Measurements from ENCODE around the gene EYS.
"Not testable (repeated sequence)": the region's sequence is repeated elsewhere in the genome, so short reads cannot be mapped to it uniquely, and the experiment has no call there.

The EYS gene

GRCh38 chr6:65452333-65452732 lies 254.7 kb downstream of the EYS start:
- no peak for DNase-seq (ENCODE audit: low read depth)

GRCh38 chr6:65450451-65450850 lies 256.6 kb downstream of the EYS start:
- no peak for DNase-seq (ENCODE audit: low read depth)

- no peak for DNase-seq (ENCODE audit: low read depth)
Observed at GRCh38 chr6:65449926-65450325, 257.1 kb downstream of the EYS start.

GRCh38 chr6:65448866-65449265 lies 258.2 kb downstream of the EYS start:
- no peak for DNase-seq (ENCODE audit: low read depth)

GRCh38 chr6:65436281-65436680 lies 270.7 kb downstream of the EYS start:
- no peak for DNase-seq (ENCODE audit: low read depth)

GRCh38 chr6:65416621-65417020 lies 290.4 kb downstream of the EYS start:
- DNase-seq (ENCODE audit: low read depth) = no peak

GRCh38 chr6:65410309-65410708 lies 296.7 kb downstream of the EYS start:
- DNase-seq (ENCODE audit: low read depth) = no peak

- no peak for DNase-seq (ENCODE audit: low read depth)
Observed at GRCh38 chr6:65402564-65402963, 304.5 kb downstream of the EYS start.

GRCh38 chr6:65399355-65400084 lies 307.5 kb downstream of the EYS start:
- DNase-seq (ENCODE audit: low read depth) = no peak

- DNase-seq (ENCODE audit: low read depth) = no peak
Observed at GRCh38 chr6:65398851-65399250, 308.2 kb downstream of the EYS start.

GRCh38 chr6:65350530-65350929 lies 356.5 kb downstream of the EYS start:
- no peak for DNase-seq (ENCODE audit: low read depth)

- DNase-seq (ENCODE audit: low read depth) = not testable (repeated sequence)
Observed at GRCh38 chr6:65302655-65303054, 404.4 kb downstream of the EYS start.

GRCh38 chr6:65299236-65299635 lies 407.8 kb downstream of the EYS start:
- no peak for DNase-seq (ENCODE audit: low read depth)

GRCh38 chr6:65295812-65296211 lies 411.2 kb downstream of the EYS start:
- no peak for DNase-seq (ENCODE audit: low read depth)

GRCh38 chr6:65289491-65289890 lies 417.5 kb downstream of the EYS start:
- DNase-seq (ENCODE audit: low read depth) = no peak

GRCh38 chr6:65285275-65285674 lies 421.8 kb downstream of the EYS start:
- no peak for DNase-seq (ENCODE audit: low read depth)

- DNase-seq (ENCODE audit: low read depth) = no peak
Observed at GRCh38 chr6:65280060-65280459, 427.0 kb downstream of the EYS start.

- DNase-seq (ENCODE audit: low read depth) = no peak
Observed at GRCh38 chr6:65262241-65262640, 444.8 kb downstream of the EYS start.

GRCh38 chr6:65259982-65260381 lies 447.0 kb downstream of the EYS start:
- DNase-seq (ENCODE audit: low read depth) = no peak

- DNase-seq (ENCODE audit: low read depth) = no peak
Observed at GRCh38 chr6:65259059-65259458, 448.0 kb downstream of the EYS start.

- DNase-seq (ENCODE audit: low read depth) = no peak
Observed at GRCh38 chr6:65253041-65253440, 454.0 kb downstream of the EYS start.

- no peak for DNase-seq (ENCODE audit: low read depth)
Observed at GRCh38 chr6:65248101-65248610, 458.9 kb downstream of the EYS start.

- no peak for DNase-seq (ENCODE audit: low read depth)
Observed at GRCh38 chr6:65231616-65232015, 475.4 kb downstream of the EYS start.

- DNase-seq (ENCODE audit: low read depth) = no peak
Observed at GRCh38 chr6:65229825-65230224, 477.2 kb downstream of the EYS start.

Measured in stimulated activated CD8-positive, alpha-beta memory T cell treated with anti-CD3 and anti-CD28 coated beads, Interleukin-15, amount 100 ng/mL, for 24 hours (primary cell).